Spleen (tissue), 13 donors: ENCODE measurements around the gene HPS4. TPM values are rescaled to one million over a fixed set of nuclear protein-coding genes. Genes with fewer than 3 reads are reported as not detected.
A peak's percentile ranks its signal among the peaks of the same experiment; 100 is the strongest.
"Not testable (repeated sequence)": the region's sequence is repeated elsewhere in the genome, so short reads cannot be mapped to it uniquely, and the experiment has no call there.

ENCODE experiments used
- DNase-seq: peaks from one replicate; pipeline ENCODE4 v3.0.0-alpha.2; 2020
- H3K27ac ChIP-seq, 8 donors: fragments of 200-600 bp; sonication (generic) in 7 of 8; 1 replicate in 4 of 8; 2 replicates in 4 of 8; pipeline versions ENCODE4 v1.5.0 to v1.8.0; 2016 to 2021; ENCODE audit warnings: inconsistent platforms in 4 of 8, mild to moderate bottlenecking in 4 of 8, moderate library complexity in 1 of 8
- H3K27me3 ChIP-seq, 7 donors: fragments of 200-600 bp; sonication (generic) in 6 of 7; replicated peaks in 1 of 7; 1 replicate in 4 of 7; 2 replicates in 3 of 7; pipeline versions ENCODE4 v1.5.0 to v1.8.0; 2016 to 2021; ENCODE audit warnings: inconsistent platforms in 3 of 7, mild to moderate bottlenecking in 1 of 7
- H3K36me3 ChIP-seq, 6 donors: fragments of 200-600 bp; sonication (generic) in 5 of 6; 1 replicate in 4 of 6; 2 replicates in 2 of 6; pipeline versions ENCODE4 v1.5.0 to v1.8.0; 2016 to 2021; ENCODE audit warnings: inconsistent platforms in 2 of 6
- H3K4me1 ChIP-seq, 6 donors: fragments of 200-600 bp; sonication (generic) in 5 of 6; 1 replicate in 3 of 6; 2 replicates in 3 of 6; pipeline versions ENCODE4 v1.5.0 to v1.8.0; 2016 to 2021; ENCODE audit warnings: inconsistent platforms in 3 of 6
- H3K4me3 ChIP-seq, 8 donors: fragments of 200-600 bp; sonication (generic) in 7 of 8; 1 replicate in 4 of 8; 2 replicates in 4 of 8; pipeline versions ENCODE4 v1.5.0 to v1.8.0; 2016 to 2021; ENCODE audit warnings: inconsistent platforms in 4 of 8, mild to moderate bottlenecking in 4 of 8, moderate library complexity in 2 of 8
- H3K9me3 ChIP-seq, 8 donors: fragments of 200-600 bp; sonication (generic) in 7 of 8; 1 replicate in 4 of 8; 2 replicates in 4 of 8; pipeline versions ENCODE4 v1.5.0 to v1.8.0; 2016 to 2021; ENCODE audit warnings: inconsistent platforms in 4 of 8
- POLR2A ChIP-seq, 3 donors: fragments of 450-650 bp; IDR thresholded peaks; one replicate each; pipeline ENCODE4 v1.5.1; 2017; ENCODE audit warnings: antibody characterized with exemption in 3 of 3, mild to moderate bottlenecking in 1 of 3
- POLR2AphosphoS5 ChIP-seq, 3 donors: sonication (generic); formaldehyde crosslinking; IDR thresholded peaks; one replicate each; pipeline ENCODE4 v1.5.1; 2017; ENCODE audit warnings: antibody characterized with exemption in 3 of 3
- WGBS, 5 donors: extraction: QIAGEN DNeasy Blood & Tissue Kit in 3 of 5; methylation state at CpG; one replicate each; pipeline versions ENCODE4 v1.1.5 to v1.1.7; 2013 to 2018; 5-methylcytosine and 5-hydroxymethylcytosine counted together
- intact Hi-C: fragments of 100-400 bp; cut with DNase I; formaldehyde crosslinking; loops from one replicate; pipeline ENCODE4 v1.15.0; 2023; ENCODE audit warnings: low total_unique reads
- long read RNA-seq, 2 donors: transcript quantifications; one replicate each; lab custom pipeline, GENCODE V29; 2026
- polyA plus RNA-seq, 3 donors: library from polyadenylated mRNA; stranded (reverse); fragments of 200-250 nt; gene quantifications; one replicate each; pipeline ENCODE4 v1.2.1, GENCODE V29; 2013
- total RNA-seq, 7 donors: library from RNA; depleted of rRNA in 3 of 7; stranded (reverse); fragments of >200 nt in 3 of 7; fragmentation: NEBNext Ultra II Directional in 4 of 7; extraction: Animal tissue kit (Norgen Biotek cat#: 25700) in 4 of 7; gene quantifications; one replicate each; pipeline versions ENCODE4 v1.1.0 to v1.2.1, GENCODE V29; 2016 to 2021
- TF ChIP-seq, protein P1 (sequence below), 11 experiments: fragments of 200-600 bp in 7 of 11; fragments of 450-650 bp in 4 of 11; sonication (generic) in 4 of 11; IDR thresholded peaks in 8 of 11; conservative IDR thresholded peaks in 3 of 11; 1 replicate in 7 of 11; 2 replicates in 4 of 11; pipeline versions ENCODE4 v1.4.0 to v1.8.0; 2016 to 2021; ENCODE audit warnings: antibody characterized with exemption in 11 of 11, inconsistent platforms in 4 of 11, mild to moderate bottlenecking in 1 of 11
- donor health status: healthy with polysubstance abuse.
- donor health status: DM: no; HTN: no; CAD: no; lungs with moderate emphysema.
- donor health status: DM: no; HTN: no; CAD: no.
- donor health status: Bipolar disorder and iron deficiency.
- donor health status: healthy.
- donor health status: DM: no; HTN: no; CAD: no.
- donor health status: DM: yes; HTN: yes; CAD: no.

HPS4 gene
- total RNA-seq (10 to 100 TPM; 34.0 to 56.6 (median 41.8) TPM), polyA plus RNA-seq (10 to 100 TPM; 15.2 to 23.9 (median 18.8) TPM)
- long read RNA-seq, donor 1, full-length matches to known transcripts: 1 of 1 reads
- long read RNA-seq, donor 1, partial matches to known transcripts: 0 of 1 reads
- long read RNA-seq, donor 1, other reads (novel, unspliced or antisense): 0 of 1 reads
- long read RNA-seq, donor 2, partial matches to known transcripts: 0 of 1 reads
- long read RNA-seq, donor 2, other reads (novel, unspliced or antisense): 0 of 1 reads

DNA sequence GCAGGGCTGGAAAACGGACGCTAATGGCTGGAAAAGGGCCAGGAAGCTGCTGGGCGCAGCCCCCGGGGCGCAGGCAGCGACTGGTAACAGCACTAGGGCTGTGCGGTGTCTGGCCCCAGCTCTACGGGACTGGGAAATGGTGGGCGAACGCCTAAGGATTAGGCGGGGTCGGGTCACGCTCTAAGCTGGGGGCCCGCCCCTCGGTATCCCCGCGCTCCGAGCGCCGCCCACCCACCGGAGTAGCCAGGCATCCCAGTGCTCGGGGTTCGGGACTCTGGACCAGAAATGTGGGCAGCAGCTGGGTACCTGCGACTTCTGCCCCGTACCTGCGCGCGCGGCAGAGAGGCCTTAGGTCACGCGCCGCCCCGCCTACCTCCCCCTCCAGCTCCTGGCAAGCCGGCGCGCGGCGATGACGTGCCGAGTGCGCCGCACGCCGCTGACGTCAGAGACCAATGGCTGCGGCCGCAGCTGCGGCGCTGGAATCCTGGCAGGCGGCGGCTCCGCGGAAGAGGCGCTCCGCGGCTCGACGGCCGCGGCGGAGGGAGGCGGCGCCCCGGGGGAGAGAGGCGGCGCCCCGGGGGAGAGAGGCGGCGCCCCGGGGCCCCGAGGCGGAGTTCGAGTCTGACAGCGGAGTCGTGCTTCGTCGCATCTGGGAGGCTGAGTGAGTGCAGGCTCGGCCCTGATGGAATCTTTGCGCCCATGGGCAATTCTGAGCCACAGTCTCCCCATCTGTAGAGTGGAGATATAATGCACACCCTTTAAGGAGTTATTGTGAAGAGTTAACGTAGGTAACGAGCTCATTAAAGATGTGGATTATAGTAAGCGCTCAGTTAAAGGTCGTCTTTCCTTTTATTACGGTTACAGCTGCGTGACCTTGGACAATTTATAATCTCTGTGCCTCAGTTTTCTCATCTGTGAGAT lies at the start of gene HPS4, which contains the start of gene SRRD:
Gene HPS4 (minus strand): TSS at position 345 of the 921 bp plus-strand sequence. CDS start 2,021 bp downstream, outside the sequence.
Gene SRRD (plus strand): TSS at position 439 of the 921 bp plus-strand sequence. CDS start 14 bp downstream, at position 453.
- H3K4me3 ChIP-seq: peak within 1 kb of the TSS; percentile 75 to 93 (median 83)
- H3K4me1 ChIP-seq: peaks cover 55 to 76% (median 73%) of the 10 kb centered on the region in 6 donors
- 0 to 2% (median 1%) methylated on average over 20 to 85 of the region's 85 CpGs for WGBS, 5 donors
- intact Hi-C loops: loop anchor here (10.0 kb wide), 1 partner anchor 181 kb away; no protein-coding TSS in a partner anchor
- DNase-seq: peak; percentile 98
- TF ChIP-seq POLR2A (IDR thresholded peaks at IDR 0.05) (peak; percentile 70 to 83 (median 78)), POLR2AphosphoS5 (IDR thresholded peaks at IDR 0.05) (peak; percentile 98 to 99 (median 98))
- TF ChIP-seq, protein P1, sequence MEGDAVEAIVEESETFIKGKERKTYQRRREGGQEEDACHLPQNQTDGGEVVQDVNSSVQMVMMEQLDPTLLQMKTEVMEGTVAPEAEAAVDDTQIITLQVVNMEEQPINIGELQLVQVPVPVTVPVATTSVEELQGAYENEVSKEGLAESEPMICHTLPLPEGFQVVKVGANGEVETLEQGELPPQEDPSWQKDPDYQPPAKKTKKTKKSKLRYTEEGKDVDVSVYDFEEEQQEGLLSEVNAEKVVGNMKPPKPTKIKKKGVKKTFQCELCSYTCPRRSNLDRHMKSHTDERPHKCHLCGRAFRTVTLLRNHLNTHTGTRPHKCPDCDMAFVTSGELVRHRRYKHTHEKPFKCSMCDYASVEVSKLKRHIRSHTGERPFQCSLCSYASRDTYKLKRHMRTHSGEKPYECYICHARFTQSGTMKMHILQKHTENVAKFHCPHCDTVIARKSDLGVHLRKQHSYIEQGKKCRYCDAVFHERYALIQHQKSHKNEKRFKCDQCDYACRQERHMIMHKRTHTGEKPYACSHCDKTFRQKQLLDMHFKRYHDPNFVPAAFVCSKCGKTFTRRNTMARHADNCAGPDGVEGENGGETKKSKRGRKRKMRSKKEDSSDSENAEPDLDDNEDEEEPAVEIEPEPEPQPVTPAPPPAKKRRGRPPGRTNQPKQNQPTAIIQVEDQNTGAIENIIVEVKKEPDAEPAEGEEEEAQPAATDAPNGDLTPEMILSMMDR (IDR thresholded peaks at IDR 0.05 in 8 of 11, conservative IDR thresholded peaks at IDR 0.05 in 3 of 11): peak in 3 of 11 experiments; percentile 14 to 28 (median 28)
- H3K27ac ChIP-seq: peak within 1 kb of the TSS; percentile 93 to 98 (median 96)
- no peaks in the 10 kb centered on the region for H3K9me3 ChIP-seq
- H3K36me3 ChIP-seq: peaks cover 0 to 41% (median 21%) of the 10 kb centered on the region in 6 donors
- no peaks in the 10 kb centered on the region for H3K27me3 ChIP-seq

DNA sequence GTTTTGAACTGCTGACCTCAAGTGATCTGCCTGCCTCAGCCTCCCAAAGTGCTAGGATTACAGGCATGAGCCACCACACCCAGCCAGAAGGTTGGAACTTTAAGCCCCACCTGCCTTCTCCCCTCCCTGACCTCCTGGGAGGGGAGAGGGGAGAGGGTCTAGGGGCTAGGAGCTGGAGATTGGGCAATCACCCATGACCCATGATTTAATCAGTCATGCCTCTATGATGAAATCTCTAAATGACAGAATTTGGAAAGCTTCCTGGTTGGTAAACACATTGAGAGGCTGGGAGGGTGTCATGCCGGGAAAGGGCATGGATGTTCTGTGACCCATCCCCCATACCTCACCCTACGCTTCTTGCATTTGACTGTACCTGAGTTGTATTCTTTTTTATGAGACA lies 45.8 kb upstream of the HPS4 start:
- Histone ChIP-seq H3K9me3 (no peaks in the 10 kb centered on the region), H3K4me1 (peaks cover 0 to 28% (median 1%) of the 10 kb centered on the region in 6 donors), H3K27me3 (no peaks in the 10 kb centered on the region), H3K36me3 (peaks cover 0 to 100% (median 65%) of the 10 kb centered on the region in 6 donors), H3K4me3 (no peak overlapping the region), H3K27ac (peak overlapping the region in 3 of 8 donors; percentile 71 to 73 (median 72))
- TF ChIP-seq, protein P1 (IDR thresholded peaks at IDR 0.05 in 8 of 11, conservative IDR thresholded peaks at IDR 0.05 in 3 of 11): no peak
- peak in 1 of 3 donors; percentile 20 for TF ChIP-seq POLR2AphosphoS5 (IDR thresholded peaks at IDR 0.05)
- TF ChIP-seq POLR2A (IDR thresholded peaks at IDR 0.05): no peak
- WGBS, 5 donors: 45 to 81% (median 71%) methylated on average over 2 of the region's 2 CpGs
- intact Hi-C loops: no loop called here
- no peak for DNase-seq

DNA sequence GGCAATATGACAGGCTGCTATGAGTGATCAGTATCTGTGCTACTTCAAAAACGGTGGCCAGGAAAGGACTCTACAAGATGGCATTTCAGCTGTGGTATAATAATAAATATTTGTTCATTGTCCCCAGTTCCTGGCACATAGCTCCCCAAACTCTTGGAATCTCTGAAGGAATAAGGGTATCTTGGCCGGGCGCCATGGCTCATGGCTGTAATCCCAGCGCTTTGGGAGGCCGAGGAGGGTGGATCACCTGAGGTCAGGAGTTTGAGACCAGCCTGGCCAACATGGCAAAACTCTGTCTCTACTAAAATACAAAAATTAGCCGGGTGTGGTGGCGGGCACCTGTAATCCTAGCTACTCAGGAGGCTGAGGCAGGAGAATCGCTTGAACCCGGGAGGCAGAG lies 44.9 kb upstream of the HPS4 start:
- intact Hi-C loops, DNase-seq, H3K27me3 ChIP-seq, H3K9me3 ChIP-seq, H3K4me3 ChIP-seq: not testable (repeated sequence)
- Histone ChIP-seq H3K36me3 (peaks cover 0 to 100% (median 66%) of the 10 kb centered on the region in 6 donors), H3K4me1 (peaks cover 0 to 23% (median 0%) of the 10 kb centered on the region in 6 donors), H3K27ac (peak overlapping the region in 2 of 8 donors; percentile 71 to 72)
- 89 to 95% (median 94%) methylated on average over 9 of the region's 9 CpGs for WGBS, 5 donors

DNA sequence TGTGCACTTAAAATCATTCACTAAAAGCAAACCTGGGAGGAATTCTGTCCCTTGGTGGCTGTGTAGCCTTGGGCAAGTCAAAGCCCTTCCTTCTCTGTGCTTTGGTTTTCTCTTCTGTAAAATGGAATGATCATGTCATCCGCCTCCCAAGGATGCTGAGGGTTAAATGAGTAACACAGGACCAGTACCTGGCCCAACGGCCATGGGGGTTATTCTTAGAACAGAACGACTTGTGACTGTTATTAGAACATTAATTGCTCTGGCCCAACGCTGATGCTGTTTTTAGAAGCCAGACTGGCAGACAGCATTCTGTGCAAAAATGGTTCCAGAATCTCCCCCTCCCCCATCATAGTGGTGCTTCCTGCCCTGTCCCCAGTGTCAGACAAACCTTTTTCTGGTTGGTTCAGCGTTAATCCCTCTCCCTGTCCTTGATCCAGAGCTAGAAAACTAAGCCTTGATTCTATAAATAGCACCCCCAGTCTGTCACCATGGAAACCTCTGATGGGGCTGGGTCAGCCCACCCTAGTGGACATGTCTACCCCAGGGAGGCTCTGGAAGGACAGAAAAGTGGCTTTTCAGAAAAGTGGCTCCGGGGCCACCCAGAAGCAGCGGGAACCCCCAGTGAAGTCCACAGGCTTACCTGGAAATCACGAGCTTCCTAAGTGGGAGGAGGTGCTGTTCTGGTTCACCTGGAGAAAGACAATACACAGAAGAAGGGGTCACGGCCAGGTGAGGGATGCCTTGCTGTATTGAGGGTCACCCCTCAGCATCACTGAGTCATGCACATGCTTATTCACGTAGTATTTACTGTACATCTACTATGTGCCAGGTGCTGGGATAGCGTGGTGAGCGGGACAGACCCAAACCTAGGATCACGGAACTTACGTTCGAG lies 44.2 kb upstream of the HPS4 start:
- H3K36me3 ChIP-seq: peaks cover 0 to 100% (median 66%) of the 10 kb centered on the region in 6 donors
- H3K27ac ChIP-seq: peak overlapping the region in 1 of 8 donors; percentile 71
- 78 to 88% (median 82%) methylated on average over 15 of the region's 15 CpGs for WGBS, 5 donors
- intact Hi-C loops: no loop called here
- DNase-seq: no peak
- H3K27me3 ChIP-seq: no peaks in the 10 kb centered on the region
- peaks cover 0 to 17% (median 0%) of the 10 kb centered on the region in 6 donors for H3K4me1 ChIP-seq
- no peak overlapping the region for H3K4me3 ChIP-seq
- no peak for TF ChIP-seq POLR2AphosphoS5 (IDR thresholded peaks at IDR 0.05)
- TF ChIP-seq, protein P1 (IDR thresholded peaks at IDR 0.05 in 8 of 11, conservative IDR thresholded peaks at IDR 0.05 in 3 of 11): no peak
- TF ChIP-seq POLR2A (IDR thresholded peaks at IDR 0.05): no peak
- H3K9me3 ChIP-seq: no peaks in the 10 kb centered on the region
